ENCODE results near the gene DDX27.

The DDX27 gene

GRCh38 chr20:49228676-49229075 is 9.5 kb downstream of the DDX27 start:
- TF ChIP-seq, protein P1, sequence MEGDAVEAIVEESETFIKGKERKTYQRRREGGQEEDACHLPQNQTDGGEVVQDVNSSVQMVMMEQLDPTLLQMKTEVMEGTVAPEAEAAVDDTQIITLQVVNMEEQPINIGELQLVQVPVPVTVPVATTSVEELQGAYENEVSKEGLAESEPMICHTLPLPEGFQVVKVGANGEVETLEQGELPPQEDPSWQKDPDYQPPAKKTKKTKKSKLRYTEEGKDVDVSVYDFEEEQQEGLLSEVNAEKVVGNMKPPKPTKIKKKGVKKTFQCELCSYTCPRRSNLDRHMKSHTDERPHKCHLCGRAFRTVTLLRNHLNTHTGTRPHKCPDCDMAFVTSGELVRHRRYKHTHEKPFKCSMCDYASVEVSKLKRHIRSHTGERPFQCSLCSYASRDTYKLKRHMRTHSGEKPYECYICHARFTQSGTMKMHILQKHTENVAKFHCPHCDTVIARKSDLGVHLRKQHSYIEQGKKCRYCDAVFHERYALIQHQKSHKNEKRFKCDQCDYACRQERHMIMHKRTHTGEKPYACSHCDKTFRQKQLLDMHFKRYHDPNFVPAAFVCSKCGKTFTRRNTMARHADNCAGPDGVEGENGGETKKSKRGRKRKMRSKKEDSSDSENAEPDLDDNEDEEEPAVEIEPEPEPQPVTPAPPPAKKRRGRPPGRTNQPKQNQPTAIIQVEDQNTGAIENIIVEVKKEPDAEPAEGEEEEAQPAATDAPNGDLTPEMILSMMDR (IDR thresholded peaks at IDR 0.05; ENCODE audit: insufficient read depth, low read length, poor library complexity, severe bottlenecking) = no peak
- H3K4me3 ChIP-seq (replicated peaks; ENCODE audit: low read depth, low read length) = no peak overlapping the region
- no peaks in the 10 kb centered on the region for H3K27me3 ChIP-seq (replicated peaks; ENCODE audit: control insufficient read depth, insufficient read depth, low read length)
- H3K36me3 ChIP-seq (ENCODE audit: control insufficient read depth, insufficient read depth, low read length) = peaks cover 35% of the 10 kb centered on the region
- no peak for DNase-seq (ENCODE audit: extremely low read depth, insufficient read length)

GRCh38 chr20:49229381-49229780 is 10.2 kb downstream of the DDX27 start:
- no peaks in the 10 kb centered on the region for H3K27me3 ChIP-seq (replicated peaks; ENCODE audit: control insufficient read depth, insufficient read depth, low read length)
- no peak for DNase-seq (ENCODE audit: extremely low read depth, insufficient read length)
- no peak overlapping the region for H3K4me3 ChIP-seq (replicated peaks; ENCODE audit: low read depth, low read length)
- peaks cover 36% of the 10 kb centered on the region for H3K36me3 ChIP-seq (ENCODE audit: control insufficient read depth, insufficient read depth, low read length)
- TF ChIP-seq, protein P1 (IDR thresholded peaks at IDR 0.05; ENCODE audit: insufficient read depth, low read length, poor library complexity, severe bottlenecking) = no peak

- DNase-seq (ENCODE audit: extremely low read depth, insufficient read length) = no peak
These were observed 10.8 kb downstream of the DDX27 start for GRCh38 chr20:49230021-49230420.

DNA sequence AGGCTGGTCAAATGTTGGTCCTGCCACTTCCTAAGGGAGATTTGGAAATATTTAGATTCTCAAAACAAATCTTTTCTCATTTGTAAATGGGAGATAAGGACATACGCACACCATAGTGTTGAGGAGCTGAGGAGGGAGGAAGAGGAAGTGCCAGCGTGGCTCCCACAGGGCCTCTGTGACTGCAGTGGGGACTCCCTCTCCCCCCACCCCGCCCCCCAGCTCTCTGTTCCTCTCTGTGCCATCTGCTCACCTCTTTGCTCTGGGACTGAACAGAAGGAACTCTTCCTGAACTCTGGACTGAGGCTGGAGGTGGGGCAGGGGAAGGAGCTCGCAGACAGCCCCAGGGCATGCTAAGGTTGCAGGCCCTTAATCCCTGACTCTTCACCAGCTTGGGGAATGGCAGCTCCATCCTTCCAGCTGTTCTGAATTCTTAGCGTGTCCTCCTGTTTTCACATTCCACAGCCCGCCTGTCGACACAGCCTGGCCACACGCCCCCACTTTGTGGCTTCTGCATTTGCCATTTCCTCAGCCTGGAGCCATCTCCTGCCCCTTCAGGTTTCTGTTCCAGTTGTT is 11.4 kb downstream of the DDX27 start:
- peaks cover 37% of the 10 kb centered on the region for H3K36me3 ChIP-seq (ENCODE audit: control insufficient read depth, insufficient read depth, low read length)
- DNase-seq (ENCODE audit: extremely low read depth, insufficient read length) = no peak

More at GRCh38 chr20:49230021-49230420, 10.8 kb downstream of the DDX27 start:
- Histone ChIP-seq H3K36me3 (ENCODE audit: control insufficient read depth, insufficient read depth, low read length) (peaks cover 35% of the 10 kb centered on the region), H3K27me3 (replicated peaks; ENCODE audit: control insufficient read depth, insufficient read depth, low read length) (no peaks in the 10 kb centered on the region), H3K4me3 (replicated peaks; ENCODE audit: low read depth, low read length) (no peak overlapping the region)
- TF ChIP-seq, protein P1 (IDR thresholded peaks at IDR 0.05; ENCODE audit: insufficient read depth, low read length, poor library complexity, severe bottlenecking) = no peak

GRCh38 chr20:49231471-49231870 is 12.3 kb downstream of the DDX27 start:
- H3K27me3 ChIP-seq (replicated peaks; ENCODE audit: control insufficient read depth, insufficient read depth, low read length) = no peaks in the 10 kb centered on the region
- DNase-seq (ENCODE audit: extremely low read depth, insufficient read length) = no peak
- peaks cover 39% of the 10 kb centered on the region for H3K36me3 ChIP-seq (ENCODE audit: control insufficient read depth, insufficient read depth, low read length)
- TF ChIP-seq, protein P1 (IDR thresholded peaks at IDR 0.05; ENCODE audit: insufficient read depth, low read length, poor library complexity, severe bottlenecking) = no peak
- no peak overlapping the region for H3K4me3 ChIP-seq (replicated peaks; ENCODE audit: low read depth, low read length)

More for the DNA sequence above, 11.4 kb downstream of the DDX27 start:
- TF ChIP-seq, protein P1 (IDR thresholded peaks at IDR 0.05; ENCODE audit: insufficient read depth, low read length, poor library complexity, severe bottlenecking) = no peak
- Histone ChIP-seq H3K27me3 (replicated peaks; ENCODE audit: control insufficient read depth, insufficient read depth, low read length) (no peaks in the 10 kb centered on the region), H3K4me3 (replicated peaks; ENCODE audit: low read depth, low read length) (no peak overlapping the region)

GRCh38 chr20:49233226-49233625 is 14.0 kb downstream of the DDX27 start:
- H3K4me3 ChIP-seq (replicated peaks; ENCODE audit: low read depth, low read length) = no peak overlapping the region
- peaks cover 41% of the 10 kb centered on the region for H3K36me3 ChIP-seq (ENCODE audit: control insufficient read depth, insufficient read depth, low read length)
- H3K27me3 ChIP-seq (replicated peaks; ENCODE audit: control insufficient read depth, insufficient read depth, low read length) = no peaks in the 10 kb centered on the region
- TF ChIP-seq, protein P1 (IDR thresholded peaks at IDR 0.05; ENCODE audit: insufficient read depth, low read length, poor library complexity, severe bottlenecking) = no peak
- DNase-seq (ENCODE audit: extremely low read depth, insufficient read length) = no peak
